H9 (cell line): ENCODE measurements around the gene DCLK2. TPM values are rescaled to one million over a fixed set of nuclear protein-coding genes. Genes with fewer than 3 reads are reported as not detected.

Experiments used
- DNase-seq: peaks from one replicate; pipeline ENCODE4 v3.0.0-alpha.2; 2017
- H2AFZ ChIP-seq: one replicate; pipeline ENCODE4 v1.6.1; 2013; ENCODE audit warnings: mild to moderate bottlenecking, low read length, control low read depth, moderate library complexity
- H2AK5ac ChIP-seq: 2 replicates; pipeline ENCODE4 v1.6.1; 2013; ENCODE audit warnings: low read length, control low read depth, mixed read lengths; ENCODE audit not compliant: insufficient read length
- H2BK120ac ChIP-seq: one replicate; pipeline ENCODE4 v1.6.1; 2013; ENCODE audit warnings: low read depth, mild to moderate bottlenecking, low read length, control low read depth, inconsistent platforms; ENCODE audit not compliant: poor library complexity, severe bottlenecking
- H2BK12ac ChIP-seq: 2 replicates; pipeline ENCODE4 v1.6.1; 2013; ENCODE audit warnings: low read length, control low read depth, mixed read lengths, low read depth; ENCODE audit not compliant: insufficient read length
- H2BK15ac ChIP-seq: 2 replicates; pipeline ENCODE4 v1.6.1; 2013; ENCODE audit warnings: low read depth, low read length, control low read depth
- H2BK20ac ChIP-seq: one replicate; pipeline ENCODE4 v1.6.1; 2013; ENCODE audit warnings: low read depth, mild to moderate bottlenecking, low read length, control low read depth, inconsistent platforms; ENCODE audit not compliant: poor library complexity, severe bottlenecking
- H2BK5ac ChIP-seq: 2 replicates; pipeline ENCODE4 v1.6.1; 2013; ENCODE audit warnings: low read length, control low read depth, mixed read lengths; ENCODE audit not compliant: insufficient read length
- H3K14ac ChIP-seq: 2 replicates; pipeline ENCODE4 v1.6.1; 2013; ENCODE audit warnings: low read length, control low read depth; ENCODE audit not compliant: insufficient read depth
- H3K18ac ChIP-seq: 2 replicates; pipeline ENCODE4 v1.6.1; 2013; ENCODE audit warnings: low read depth, mild to moderate bottlenecking, mixed read lengths, low read length, control low read depth; ENCODE audit not compliant: insufficient read length
- H3K23ac ChIP-seq: 2 replicates; pipeline ENCODE4 v1.6.1; 2013; ENCODE audit warnings: low read length, control low read depth, mixed read lengths, low read depth; ENCODE audit not compliant: insufficient read length
- H3K23me2 ChIP-seq: 2 replicates; pipeline ENCODE4 v1.6.1; 2013; ENCODE audit warnings: low read depth, mild to moderate bottlenecking, mixed read lengths, low read length, control low read depth; ENCODE audit not compliant: insufficient read length, poor library complexity, severe bottlenecking
- H3K27ac ChIP-seq: 2 replicates; pipeline ENCODE4 v1.5.1; 2013; ENCODE audit warnings: low read length, control low read depth, mixed read lengths, low read depth; ENCODE audit not compliant: insufficient read length
- H3K27me3 ChIP-seq: 2 replicates; pipeline ENCODE4 v1.6.1; 2013; ENCODE audit warnings: low read length, control low read depth, inconsistent platforms; ENCODE audit not compliant: insufficient read depth
- H3K4ac ChIP-seq: 2 replicates; pipeline ENCODE4 v1.6.1; 2013; ENCODE audit warnings: low read depth, mild to moderate bottlenecking, control low read depth, inconsistent platforms, low read length, moderate library complexity
- H3K4me1 ChIP-seq: 2 replicates; pipeline ENCODE4 v1.6.1; 2013; ENCODE audit warnings: low read length, control low read depth, inconsistent platforms; ENCODE audit not compliant: insufficient read depth
- H3K4me2 ChIP-seq: 2 replicates; pipeline ENCODE4 v1.6.1; 2013; ENCODE audit warnings: low read length, control low read depth, mixed read lengths; ENCODE audit not compliant: insufficient read length, insufficient read depth
- H3K56ac ChIP-seq: 2 replicates; pipeline ENCODE4 v1.6.1; 2013; ENCODE audit warnings: low read depth, mild to moderate bottlenecking, mixed read lengths, low read length, control low read depth; ENCODE audit not compliant: insufficient read length
- H3K79me1 ChIP-seq: 2 replicates; pipeline ENCODE4 v1.6.1; 2013; ENCODE audit warnings: low read depth, mild to moderate bottlenecking, moderate library complexity, low read length, control low read depth, inconsistent platforms; ENCODE audit not compliant: insufficient read depth, poor library complexity, severe bottlenecking
- H3K79me2 ChIP-seq: 2 replicates; pipeline ENCODE4 v1.6.1; 2013; ENCODE audit warnings: low read length, control low read depth, inconsistent platforms; ENCODE audit not compliant: insufficient read depth
- H3K9ac ChIP-seq: 2 replicates; pipeline ENCODE4 v1.6.1; 2013; ENCODE audit warnings: low read length, control low read depth, mixed read lengths; ENCODE audit not compliant: insufficient read length; ENCODE audit errors: extremely low read depth
- H3K9me3 ChIP-seq: one replicate; pipeline ENCODE4 v1.6.1; 2013; ENCODE audit warnings: low read depth, low read length, inconsistent platforms; ENCODE audit not compliant: control insufficient read depth
- H3T11ph ChIP-seq: one replicate; pipeline ENCODE4 v1.6.1; 2013; ENCODE audit warnings: mild to moderate bottlenecking, low read length, control low read depth, inconsistent platforms
- H4K20me1 ChIP-seq: one replicate; pipeline ENCODE4 v1.6.1; 2013; ENCODE audit not compliant: control insufficient read depth, insufficient read length, insufficient read depth
- H4K5ac ChIP-seq: 2 replicates; pipeline ENCODE4 v1.6.1; 2013; ENCODE audit warnings: low read depth, mild to moderate bottlenecking, mixed read lengths, low read length, control low read depth; ENCODE audit not compliant: insufficient read length
- H4K8ac ChIP-seq: replicated peaks from 2 replicates; pipeline ENCODE4 v1.6.1; 2013; ENCODE audit warnings: low read length, control low read depth, mixed read lengths, low read depth; ENCODE audit not compliant: insufficient read length
- H4K91ac ChIP-seq: 2 replicates; pipeline ENCODE4 v1.6.1; 2013; ENCODE audit warnings: low read depth, mild to moderate bottlenecking, moderate library complexity, mixed read lengths, low read length, control low read depth; ENCODE audit not compliant: insufficient read length
- H3K27ac Mint-ChIP-seq, 3 experiments: 2 replicates in 2 of 3; 3 replicates in 1 of 3; pipeline ENCODE4 v1.8.0; 2020 to 2021; ENCODE audit warnings: mixed read lengths in 3 of 3, mild to moderate bottlenecking in 1 of 3, moderate library complexity in 1 of 3
- H3K27me3 Mint-ChIP-seq: 2 replicates; pipeline ENCODE4 v1.8.0; 2021; ENCODE audit warnings: low read depth, mild to moderate bottlenecking, moderate library complexity, mixed read lengths
- H3K36me3 Mint-ChIP-seq, 3 experiments: 2 replicates in 2 of 3; 3 replicates in 1 of 3; pipeline ENCODE4 v1.8.0; 2020 to 2021; ENCODE audit warnings: low read depth in 3 of 3, mixed read lengths in 3 of 3; ENCODE audit not compliant: insufficient read depth in 1 of 3
- H3K4me1 Mint-ChIP-seq, 2 experiments: 2 replicates each; pipeline ENCODE4 v1.8.0; 2020; ENCODE audit warnings: mixed read lengths in 2 of 2
- H3K4me3 Mint-ChIP-seq, 2 experiments: 2 replicates in 1 of 2; 3 replicates in 1 of 2; pipeline ENCODE4 v1.8.0; 2020 to 2021; ENCODE audit warnings: mild to moderate bottlenecking in 2 of 2, mixed read lengths in 2 of 2, moderate library complexity in 1 of 2
- H3K9me3 Mint-ChIP-seq, 2 experiments: 2 replicates in 1 of 2; 3 replicates in 1 of 2; pipeline ENCODE4 v1.8.0; 2020; ENCODE audit warnings: mild to moderate bottlenecking in 2 of 2, mixed read lengths in 2 of 2, moderate library complexity in 1 of 2
- WGBS: extraction: QIAGEN DNeasy Blood & Tissue Kit; methylation state at CpG from one replicate; pipeline ENCODE4 v1.1.7; 2013; ENCODE audit warnings: missing lambda C conversion rate, low lambda C conversion rate, mixed read lengths; ENCODE audit not compliant: insufficient read length; ENCODE audit errors: extremely low coverage; 5-methylcytosine and 5-hydroxymethylcytosine counted together
- total RNA-seq: library from RNA; stranded (reverse); gene quantifications from 2 replicates; pipeline ENCODE4 v1.2.1, GENCODE V29; 2021
- TF ChIP-seq, protein P1 (sequence below): fragments of 200-600 bp; sonication (generic); conservative IDR thresholded peaks from 3 replicates; pipeline ENCODE4 v1.8.0; 2021; ENCODE audit warnings: antibody characterized with exemption, mild to moderate bottlenecking

The DCLK2 gene
- total RNA-seq, 1 experiment from 2014 or later: 0.33 TPM

- no peak overlapping the region for H2BK15ac ChIP-seq
- TF ChIP-seq, protein P1, sequence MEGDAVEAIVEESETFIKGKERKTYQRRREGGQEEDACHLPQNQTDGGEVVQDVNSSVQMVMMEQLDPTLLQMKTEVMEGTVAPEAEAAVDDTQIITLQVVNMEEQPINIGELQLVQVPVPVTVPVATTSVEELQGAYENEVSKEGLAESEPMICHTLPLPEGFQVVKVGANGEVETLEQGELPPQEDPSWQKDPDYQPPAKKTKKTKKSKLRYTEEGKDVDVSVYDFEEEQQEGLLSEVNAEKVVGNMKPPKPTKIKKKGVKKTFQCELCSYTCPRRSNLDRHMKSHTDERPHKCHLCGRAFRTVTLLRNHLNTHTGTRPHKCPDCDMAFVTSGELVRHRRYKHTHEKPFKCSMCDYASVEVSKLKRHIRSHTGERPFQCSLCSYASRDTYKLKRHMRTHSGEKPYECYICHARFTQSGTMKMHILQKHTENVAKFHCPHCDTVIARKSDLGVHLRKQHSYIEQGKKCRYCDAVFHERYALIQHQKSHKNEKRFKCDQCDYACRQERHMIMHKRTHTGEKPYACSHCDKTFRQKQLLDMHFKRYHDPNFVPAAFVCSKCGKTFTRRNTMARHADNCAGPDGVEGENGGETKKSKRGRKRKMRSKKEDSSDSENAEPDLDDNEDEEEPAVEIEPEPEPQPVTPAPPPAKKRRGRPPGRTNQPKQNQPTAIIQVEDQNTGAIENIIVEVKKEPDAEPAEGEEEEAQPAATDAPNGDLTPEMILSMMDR: peak; percentile 34; the same call in 2 of the 3 replicates
- H3K9me3 Mint-ChIP-seq: no peaks in the 10 kb centered on the region; a peak in 1 of 5 replicates
- no peaks in the 10 kb centered on the region for H3K9me3 ChIP-seq
- no peak overlapping the region for H4K8ac ChIP-seq
- H2BK12ac ChIP-seq: no peak overlapping the region
- H2BK120ac ChIP-seq: no peak overlapping the region
- H2AK5ac ChIP-seq: no peak overlapping the region
- H4K91ac ChIP-seq: no peak overlapping the region
- H3T11ph ChIP-seq: no peak overlapping the region
- no peaks in the 10 kb centered on the region for H4K20me1 ChIP-seq
- H3K27me3 Mint-ChIP-seq: no peaks in the 10 kb centered on the region; the same call in none of the 2 replicates
- H2BK20ac ChIP-seq: no peak overlapping the region
- H3K4me2 ChIP-seq: no peak overlapping the region
- no peak overlapping the region for H3K4me3 Mint-ChIP-seq
- no peak overlapping the region for H2BK5ac ChIP-seq
- no peak overlapping the region for H4K5ac ChIP-seq
- H3K18ac ChIP-seq: no peak overlapping the region
- H3K79me2 ChIP-seq: no peaks in the 10 kb centered on the region
- no peak overlapping the region for H3K9ac ChIP-seq
- no peaks in the 10 kb centered on the region for H3K36me3 Mint-ChIP-seq
- H3K27ac Mint-ChIP-seq: peak overlapping the region in 1 of 3 experiments; percentile 31; a peak in 2 of 7 replicates
- no peak overlapping the region for H3K27ac ChIP-seq
- no peaks in the 10 kb centered on the region for H3K79me1 ChIP-seq
- H3K56ac ChIP-seq: no peak overlapping the region
- peaks cover 34 to 39% of the 10 kb centered on the region in 2 experiments for H3K4me1 Mint-ChIP-seq
- H3K4me1 ChIP-seq: 0 out of 2 replicates have a peak, but pooled peaks cover 3% of the 10 kb centered on the region
- H3K23ac ChIP-seq: no peak overlapping the region
- DNase-seq: no peak
- no peak overlapping the region for H2AFZ ChIP-seq
- H3K4ac ChIP-seq: no peak overlapping the region
- H3K23me2 ChIP-seq: no peaks in the 10 kb centered on the region
- no peak overlapping the region for H3K14ac ChIP-seq
- no peaks in the 10 kb centered on the region for H3K27me3 ChIP-seq
- no CpG with 5 or more reads among the region's 8 CpGs for WGBS
These were observed 181.8 kb downstream of the DCLK2 start for GRCh38 chr4:150259861-150260567.
